GM21381 (cell line): Measurements from ENCODE around the gene ASB2.
A peak's percentile ranks its signal among the peaks of the same experiment; 100 is the strongest.

Experiments
- ATAC-seq: cut with Tn5 transposase; IDR thresholded peaks from one replicate; pipeline ENCODE4 v1.9.1; 2021; ENCODE audit warnings: mild to moderate bottlenecking, moderate library complexity; ENCODE audit not compliant: unreplicated experiment

Gene ASB2

GRCh38 chr14:93951635-93952540, 24.5 kb downstream of the ASB2 start:
- ATAC-seq = no peak

- no peak for ATAC-seq
Observed at GRCh38 chr14:93950948-93951634, 25.3 kb downstream of the ASB2 start.

GRCh38 chr14:93949511-93950075, 26.8 kb downstream of the ASB2 start:
- no peak for ATAC-seq

- ATAC-seq = no peak
Observed at GRCh38 chr14:93947282-93947681, 29.1 kb downstream of the ASB2 start.

- ATAC-seq = no peak
Observed at GRCh38 chr14:93946541-93947090, 29.8 kb downstream of the ASB2 start.

GRCh38 chr14:93946104-93946503, 30.3 kb downstream of the ASB2 start:
- ATAC-seq = no peak

GRCh38 chr14:93945070-93945399, 31.3 kb downstream of the ASB2 start:
- ATAC-seq = no peak

GRCh38 chr14:93944348-93945069, 31.9 kb downstream of the ASB2 start:
- no peak for ATAC-seq

- no peak for ATAC-seq
Observed at GRCh38 chr14:93943930-93944329, 32.4 kb downstream of the ASB2 start.

GRCh38 chr14:93943052-93943451, 33.3 kb downstream of the ASB2 start:
- ATAC-seq = no peak

- ATAC-seq = no peak
Observed at GRCh38 chr14:93941293-93941910, 35.0 kb downstream of the ASB2 start.

- no peak for ATAC-seq
Observed at GRCh38 chr14:93940437-93940836, 35.9 kb downstream of the ASB2 start.

GRCh38 chr14:93939304-93940229, 36.8 kb downstream of the ASB2 start:
- ATAC-seq = peak; percentile 90

- ATAC-seq = no peak
Observed at GRCh38 chr14:93938751-93939303, 37.5 kb downstream of the ASB2 start.

GRCh38 chr14:93937519-93937918, 38.9 kb downstream of the ASB2 start:
- no peak for ATAC-seq

GRCh38 chr14:93936926-93937325, 39.4 kb downstream of the ASB2 start:
- no peak for ATAC-seq

GRCh38 chr14:93936245-93936644, 40.1 kb downstream of the ASB2 start:
- ATAC-seq = no peak

- ATAC-seq = no peak
Observed at GRCh38 chr14:93935213-93935612, 41.2 kb downstream of the ASB2 start.

- ATAC-seq = no peak
Observed at GRCh38 chr14:93932642-93933041, 43.7 kb downstream of the ASB2 start.
